Activated CD4-positive, alpha-beta T cell treated with anti-CD3 and anti-CD28 coated beads for 36 hours (primary cell): ENCODE results near the gene TMEM183A. TPM values are rescaled to one million over a fixed set of nuclear protein-coding genes. Genes with fewer than 3 reads are reported as not detected.
"Not testable (repeated sequence)": the region's sequence is repeated elsewhere in the genome, so short reads cannot be mapped to it uniquely, and the experiment has no call there.

Experiments used
- ATAC-seq: fragments of 200-7000 bp; cut with Tn5 transposase; one replicate; pipeline ENCODE4 v1.10.0; 2021; ENCODE audit warnings: mild to moderate bottlenecking, moderate library complexity
- CTCF ChIA-PET: fragments of 350-600 bp; sonication (Branson Sonifier 250); formaldehyde crosslinking; loops from one replicate; lab custom pipeline; 2021; ENCODE audit warnings: antibody characterized with exemption; lab: Charles Lee
- POLR2A ChIA-PET: fragments of 350-600 bp; sonication (Branson Sonifier 250); formaldehyde crosslinking; loops from one replicate; lab custom pipeline; 2021; ENCODE audit warnings: antibody characterized with exemption, inconsistent platforms; lab: Charles Lee
- DNase-seq: peaks from one replicate; pipeline ENCODE4 v3.0.0-alpha.2; 2020
- H3K27ac Mint-ChIP-seq: one replicate; pipeline ENCODE4 v1.8.0; 2021; ENCODE audit warnings: mixed read lengths
- H3K27me3 Mint-ChIP-seq: one replicate; pipeline ENCODE4 v1.8.0; 2021; ENCODE audit warnings: mixed read lengths
- H3K36me3 Mint-ChIP-seq: one replicate; pipeline ENCODE4 v1.8.0; 2021; ENCODE audit warnings: low read depth, mixed read lengths
- H3K4me1 Mint-ChIP-seq: one replicate; pipeline ENCODE4 v1.8.0; 2021; ENCODE audit warnings: mixed read lengths
- H3K4me3 Mint-ChIP-seq: one replicate; pipeline ENCODE4 v1.8.0; 2021; ENCODE audit warnings: mild to moderate bottlenecking, moderate library complexity, mixed read lengths
- H3K9me3 Mint-ChIP-seq: one replicate; pipeline ENCODE4 v1.8.0; 2021; ENCODE audit warnings: low read depth, mixed read lengths
- intact Hi-C, 2 experiments: fragments of 100-400 bp; cut with DNase I in 1 of 2; cut with micrococcal nuclease in 1 of 2; formaldehyde crosslinking; loops; one replicate each; pipeline versions ENCODE4 v1.14.2 to v1.15.1; 2022 to 2024; cut with DNase I, micrococcal nuclease
- total RNA-seq, 2 experiments: library from RNA; stranded (reverse); gene quantifications; one replicate each; pipeline ENCODE4 v1.2.3, GENCODE V29; 2021

TMEM183A gene
- total RNA-seq, 2 experiments from 2014 or later = 68.6 to 71.0 TPM

GRCh38 chr1:203009185-203009584 is 2.0 kb downstream of the TMEM183A start:
- peaks cover 26% of the 10 kb centered on the region for H3K4me1 Mint-ChIP-seq
- no peak overlapping the region for H3K27ac Mint-ChIP-seq
- ATAC-seq = no peak
- H3K4me3 Mint-ChIP-seq = peak overlapping the region; percentile 99
- H3K9me3 Mint-ChIP-seq = no peaks in the 10 kb centered on the region
- DNase-seq = no peak
- intact Hi-C loops = loop anchor here in 1 of 2 experiments (5.0 to 10.0 kb wide), 3 partner anchors 786 to 1182 kb away; partner anchors contain the start of genes IPO9, PTPN7, ZBED6 and ZC3H11A
- H3K36me3 Mint-ChIP-seq = peaks cover 28% of the 10 kb centered on the region
- H3K27me3 Mint-ChIP-seq = no peaks in the 10 kb centered on the region
- ChIA-PET CTCF (interaction anchor here (0.7 to 1.5 kb wide), 4 partner anchors 9 to 31 kb away, joined by 3 to 5 read pairs (median 4); no protein-coding TSS in a partner anchor), POLR2A (no interaction called here)

- Mint-ChIP-seq H3K36me3 (peaks cover 45% of the 10 kb centered on the region), H3K4me1 (peaks cover 23% of the 10 kb centered on the region), H3K9me3 (no peaks in the 10 kb centered on the region), H3K27ac (no peak overlapping the region), H3K27me3 (no peaks in the 10 kb centered on the region), H3K4me3 (no peak overlapping the region)
- no peak for ATAC-seq
- intact Hi-C loops = no loop called here
- ChIA-PET CTCF (interaction anchor here (1.3 kb wide), 1 partner anchor 10 kb away, joined by 3 read pairs; no protein-coding TSS in a partner anchor), POLR2A (no interaction called here)
- DNase-seq = no peak
Observed at GRCh38 chr1:203011582-203011981, 4.4 kb downstream of the TMEM183A start.

GRCh38 chr1:203017061-203017460 is 9.9 kb downstream of the TMEM183A start:
- H3K4me3 Mint-ChIP-seq = no peak overlapping the region
- ChIA-PET POLR2A (no interaction called here), CTCF (interaction anchor here (0.5 kb wide), 1 partner anchor 29 kb away, joined by 3 read pairs; no protein-coding TSS in a partner anchor)
- intact Hi-C loops = no loop called here
- peaks cover 57% of the 10 kb centered on the region for H3K36me3 Mint-ChIP-seq
- DNase-seq (no peak), ATAC-seq (no peak)
- H3K27ac Mint-ChIP-seq = no peak overlapping the region
- peaks cover 6% of the 10 kb centered on the region for H3K4me1 Mint-ChIP-seq
- H3K27me3 Mint-ChIP-seq = no peaks in the 10 kb centered on the region
- no peaks in the 10 kb centered on the region for H3K9me3 Mint-ChIP-seq

GRCh38 chr1:203017692-203018091 is 10.5 kb downstream of the TMEM183A start:
- intact Hi-C loops = no loop called here
- no peak overlapping the region for H3K4me3 Mint-ChIP-seq
- no peaks in the 10 kb centered on the region for H3K27me3 Mint-ChIP-seq
- peaks cover 6% of the 10 kb centered on the region for H3K4me1 Mint-ChIP-seq
- POLR2A ChIA-PET = no interaction called here
- H3K36me3 Mint-ChIP-seq = peaks cover 57% of the 10 kb centered on the region
- H3K9me3 Mint-ChIP-seq = no peaks in the 10 kb centered on the region
- no peak overlapping the region for H3K27ac Mint-ChIP-seq
- ATAC-seq = no peak
- CTCF ChIA-PET = interaction anchor here (0.5 kb wide), 1 partner anchor 29 kb away, joined by 3 read pairs; no protein-coding TSS in a partner anchor
- DNase-seq = no peak

GRCh38 chr1:203022855-203023254 is 15.7 kb downstream of the TMEM183A start:
- intact Hi-C loops, H3K9me3 Mint-ChIP-seq, DNase-seq, ATAC-seq, H3K27ac Mint-ChIP-seq, H3K4me3 Mint-ChIP-seq, POLR2A ChIA-PET, H3K27me3 Mint-ChIP-seq: not testable (repeated sequence)
- CTCF ChIA-PET = interaction anchor here (0.6 to 1.6 kb wide), 4 partner anchors 13 to 194 kb away, joined by 3 to 5 read pairs (median 4); no protein-coding TSS in a partner anchor
- H3K4me1 Mint-ChIP-seq = peaks cover 14% of the 10 kb centered on the region
- H3K36me3 Mint-ChIP-seq = peaks cover 55% of the 10 kb centered on the region

- H3K27me3 Mint-ChIP-seq = peaks cover 4% of the 10 kb centered on the region
- H3K36me3 Mint-ChIP-seq = peaks cover 36% of the 10 kb centered on the region
- DNase-seq = no peak
- peak overlapping the region; percentile 84 for H3K27ac Mint-ChIP-seq
- H3K4me3 Mint-ChIP-seq = peak overlapping the region; percentile 82
- ChIA-PET POLR2A (interaction anchor here (0.6 to 1.5 kb wide), 3 partner anchors 19 to 846 kb away, joined by 3 to 6 read pairs (median 4); partner anchors contain the start of gene TMEM183A), CTCF (interaction anchor here (0.5 to 3.2 kb wide), 10 partner anchors 15 to 538 kb away, joined by 3 to 22 read pairs (median 3); partner anchors contain the start of gene TMEM183A)
- peaks cover 2% of the 10 kb centered on the region for H3K9me3 Mint-ChIP-seq
- H3K4me1 Mint-ChIP-seq = peaks cover 19% of the 10 kb centered on the region
- no peak for ATAC-seq
- intact Hi-C loops = loop anchor here (1.0 to 5.0 kb wide), 12 partner anchors 18 to 1070 kb away; partner anchors contain the start of genes ADIPOR1 (in 2 of the 2), TMEM183A (in 2 of the 2), CYB5R1 (in 1 of the 2) and KDM5B (in 1 of the 2)
Observed at GRCh38 chr1:203025686-203026030, 18.5 kb downstream of the TMEM183A start.

- Mint-ChIP-seq H3K27me3 (peaks cover 4% of the 10 kb centered on the region), H3K4me1 (peaks cover 19% of the 10 kb centered on the region), H3K9me3 (peaks cover 2% of the 10 kb centered on the region), H3K27ac (peak within 1 kb of the TSS; percentile 84), H3K4me3 (peak within 1 kb of the TSS; percentile 82), H3K36me3 (peaks cover 32% of the 10 kb centered on the region)
- intact Hi-C loops = loop anchor here (1.0 to 5.0 kb wide), 12 partner anchors 19 to 1071 kb away; partner anchors contain the start of genes ADIPOR1 (in 2 of the 2), TMEM183A (in 2 of the 2), CYB5R1 (in 1 of the 2) and KDM5B (in 1 of the 2)
- ChIA-PET CTCF (interaction anchor here (0.5 to 3.2 kb wide), 8 partner anchors 14 to 304 kb away, joined by 3 to 22 read pairs (median 3); partner anchors contain the start of gene TMEM183A), POLR2A (interaction anchor here (0.6 to 1.5 kb wide), 3 partner anchors 19 to 845 kb away, joined by 3 to 6 read pairs (median 4); partner anchors contain the start of gene TMEM183A)
- peak; percentile 95 for DNase-seq
- peak; percentile 95 for ATAC-seq
Observed at GRCh38 chr1:203026031-203026665, 19.0 kb downstream of the TMEM183A start, which contains the start of gene PPFIA4. PPFIA4 (plus strand) TSS chr1:203026491; CDS start chr1:203039009, 12,518 bp downstream.

GRCh38 chr1:203026666-203027663 is 19.8 kb downstream of the TMEM183A start:
- Mint-ChIP-seq H3K4me1 (peaks cover 19% of the 10 kb centered on the region), H3K27me3 (peaks cover 4% of the 10 kb centered on the region), H3K4me3 (peak overlapping the region; percentile 82), H3K27ac (peak overlapping the region; percentile 45), H3K9me3 (peaks cover 2% of the 10 kb centered on the region), H3K36me3 (peaks cover 25% of the 10 kb centered on the region)
- DNase-seq = peak; percentile 23
- ATAC-seq = peak; percentile 54
- intact Hi-C loops = loop anchor here (1.0 to 5.0 kb wide), 12 partner anchors 20 to 1072 kb away; partner anchors contain the start of genes ADIPOR1 (in 2 of the 2), TMEM183A (in 2 of the 2), CYB5R1 (in 1 of the 2) and KDM5B (in 1 of the 2)
- CTCF ChIA-PET = interaction anchor here (0.6 to 3.2 kb wide), 8 partner anchors 12 to 443 kb away, joined by 3 to 22 read pairs (median 3); partner anchors contain the start of gene TMEM183A
- POLR2A ChIA-PET = interaction anchor here (1.5 kb wide), 1 partner anchor 20 kb away, joined by 6 read pairs; the partner anchor contains the start of gene TMEM183A

- H3K27ac Mint-ChIP-seq = no peak overlapping the region
- ChIA-PET POLR2A (no interaction called here), CTCF (interaction anchor here (0.6 to 3.2 kb wide), 4 partner anchors 12 to 240 kb away, joined by 3 to 22 read pairs (median 4); no protein-coding TSS in a partner anchor)
- H3K27me3 Mint-ChIP-seq = peaks cover 4% of the 10 kb centered on the region
- ATAC-seq (no peak), DNase-seq (no peak)
- peak overlapping the region; percentile 82 for H3K4me3 Mint-ChIP-seq
- intact Hi-C loops = loop anchor here in 1 of 2 experiments (5.0 kb wide), 2 partner anchors 299 to 459 kb away; no protein-coding TSS in a partner anchor
- H3K9me3 Mint-ChIP-seq = peaks cover 2% of the 10 kb centered on the region
- H3K4me1 Mint-ChIP-seq = peaks cover 19% of the 10 kb centered on the region
- peaks cover 23% of the 10 kb centered on the region for H3K36me3 Mint-ChIP-seq
Observed at GRCh38 chr1:203028067-203028783, 21.1 kb downstream of the TMEM183A start.
